Prostate gland (tissue), 2 donors: ENCODE results near the gene CTNS. TPM values are rescaled to one million over a fixed set of nuclear protein-coding genes. Genes with fewer than 3 reads are reported as not detected.
"Not testable (repeated sequence)": the region's sequence is repeated elsewhere in the genome, so short reads cannot be mapped to it uniquely, and the experiment has no call there.

Source experiments
- DNase-seq: peaks from one replicate; pipeline ENCODE4 v3.0.0-alpha.2; 2019; ENCODE audit warnings: low spot score
- H3K27ac ChIP-seq, 2 donors: fragments of 200-600 bp; sonication (generic); 2 replicates each; pipeline ENCODE4 v1.5.1; 2017 to 2019
- H3K27me3 ChIP-seq: fragments of 200-600 bp; sonication (generic); replicated peaks from 2 replicates; pipeline ENCODE4 v1.5.1; 2019; ENCODE audit not compliant: insufficient read depth
- H3K36me3 ChIP-seq, 2 donors: fragments of 200-600 bp; sonication (generic); 1 replicate in 1 of 2; 2 replicates in 1 of 2; pipeline versions ENCODE4 v1.5.1 to v1.8.1; 2017 to 2019
- H3K4me1 ChIP-seq: fragments of 200-600 bp; sonication (generic); replicated peaks from 2 replicates; pipeline ENCODE4 v1.5.1; 2019
- H3K4me3 ChIP-seq, 2 donors: fragments of 200-600 bp; sonication (generic); 2 replicates each; pipeline ENCODE4 v1.5.1; 2017 to 2019
- H3K9me3 ChIP-seq: fragments of 200-600 bp; sonication (generic); 2 replicates; pipeline ENCODE4 v1.5.1; 2017
- CTCF ChIP-seq, 4 experiments: fragments of 200-600 bp in 2 of 4; fragments of 450-650 bp in 2 of 4; sonication (generic) in 2 of 4; IDR thresholded peaks; 1 replicate in 3 of 4; 2 replicates in 1 of 4; pipeline ENCODE4 v1.5.1; 2016 to 2019; ENCODE audit warnings: antibody characterized with exemption in 4 of 4, mild to moderate bottlenecking in 2 of 4, moderate library complexity in 2 of 4
- POLR2A ChIP-seq: fragments of 450-650 bp; IDR thresholded peaks from one replicate; pipeline ENCODE4 v1.6.1; 2016; ENCODE audit warnings: antibody characterized with exemption, mild to moderate bottlenecking
- POLR2AphosphoS5 ChIP-seq: sonication (generic); formaldehyde crosslinking; IDR thresholded peaks from one replicate; pipeline ENCODE4 v1.6.1; 2017; ENCODE audit warnings: antibody characterized with exemption
- WGBS: methylation state at CpG from one replicate; pipeline ENCODE4 v1.1.5; 2018; 5-methylcytosine and 5-hydroxymethylcytosine counted together
- intact Hi-C: fragments of 100-400 bp; cut with DNase I; formaldehyde crosslinking; loops from one replicate; pipeline ENCODE4 v1.14.2; 2022
- total RNA-seq, 2 donors: library from RNA; depleted of rRNA; stranded (reverse); fragments of >200 nt; gene quantifications; one replicate each; pipeline ENCODE4 v1.1.0, GENCODE V29; 2016

CTNS gene
- total RNA-seq, 2 donors from 2014 or later, result 26.9 to 51.2 TPM

- Histone ChIP-seq H3K27ac (no peak overlapping the region), H3K36me3 (no peaks in the 10 kb centered on the region), H3K4me1 (no peaks in the 10 kb centered on the region), H3K27me3 (no peaks in the 10 kb centered on the region), H3K9me3 (no peaks in the 10 kb centered on the region), H3K4me3 (no peak overlapping the region)
- 87% methylated on average over 20 of the region's 20 CpGs for WGBS
- no peak for DNase-seq
- TF ChIP-seq POLR2AphosphoS5, result no peak
- TF ChIP-seq CTCF (IDR thresholded peaks at IDR 0.05), result no peak
- TF ChIP-seq POLR2A, result no peak
- intact Hi-C loops, result no loop called here
Observed at GRCh38 chr17:3704931-3705717, 68.6 kb downstream of the CTNS start.

- H3K27me3 ChIP-seq, H3K27ac ChIP-seq, H3K9me3 ChIP-seq, DNase-seq, H3K4me1 ChIP-seq, intact Hi-C loops, H3K4me3 ChIP-seq, H3K36me3 ChIP-seq: not testable (repeated sequence)
- WGBS, result 95% methylated on average over 1 of the region's 1 CpG
Observed at GRCh38 chr17:3705718-3705984, 69.1 kb downstream of the CTNS start.

- WGBS, result 48% methylated on average over 3 of the region's 3 CpGs
- no peaks in the 10 kb centered on the region for H3K27me3 ChIP-seq
- H3K4me1 ChIP-seq, result no peaks in the 10 kb centered on the region
- no peak overlapping the region for H3K27ac ChIP-seq
- DNase-seq, result no peak
- H3K9me3 ChIP-seq, result no peaks in the 10 kb centered on the region
- TF ChIP-seq POLR2A (no peak), CTCF (IDR thresholded peaks at IDR 0.05) (no peak), POLR2AphosphoS5 (no peak)
- no peaks in the 10 kb centered on the region for H3K36me3 ChIP-seq
- intact Hi-C loops, result no loop called here
- H3K4me3 ChIP-seq, result no peak overlapping the region
Observed at GRCh38 chr17:3708366-3708765, 71.8 kb downstream of the CTNS start.

GRCh38 chr17:3710951-3711383 lies 74.4 kb downstream of the CTNS start:
- DNase-seq, result no peak
- Histone ChIP-seq H3K27me3 (no peaks in the 10 kb centered on the region), H3K36me3 (peaks cover 0 to 6% of the 10 kb centered on the region in 2 donors), H3K27ac (no peak overlapping the region), H3K4me3 (no peak overlapping the region), H3K9me3 (no peaks in the 10 kb centered on the region), H3K4me1 (no peaks in the 10 kb centered on the region)
- intact Hi-C loops, result no loop called here
- WGBS, result 63% methylated on average over 5 of the region's 5 CpGs
- TF ChIP-seq POLR2A (no peak), POLR2AphosphoS5 (no peak), CTCF (IDR thresholded peaks at IDR 0.05) (no peak)

Other genes with a start within 250 kb of the CTNS start
- not detected for gene OR1E1, start 238.3 kb upstream of the CTNS start, total RNA-seq
- gene OR3A3, start 225.4 kb upstream of the CTNS start, total RNA-seq, result not detected
- not detected for gene OR1E2, start 202.9 kb upstream of the CTNS start, total RNA-seq
- 10 to 100 TPM in 1 of 2 donors, not detected in 1; 13.5 TPM for gene SPATA22, start 164.9 kb upstream of the CTNS start, total RNA-seq
- gene ASPA, start 160.8 kb upstream of the CTNS start, total RNA-seq, result 1 to 10 TPM in 1 of 2 donors, under 1 TPM in 1; 0.46 to 3.5 TPM
- 10 to 100 TPM in 1 of 2 donors, not detected in 1; 10.5 TPM for gene TRPV3, start 78.9 kb upstream of the CTNS start, total RNA-seq
- 10 to 100 TPM in 1 of 2 donors, 1 to 10 TPM in 1; 4.0 to 10.6 TPM for gene TRPV1, start 27.3 kb upstream of the CTNS start, total RNA-seq
- 10 to 100 TPM; 13.6 to 25.5 TPM for gene SHPK, start 510 bp upstream of the CTNS start, total RNA-seq
- 100 to 1,000 TPM; 171 to 270 TPM for gene TAX1BP3, start 31.8 kb downstream of the CTNS start, total RNA-seq
- 10 to 100 TPM; 12.7 to 31.8 TPM for gene EMC6, start 32.1 kb downstream of the CTNS start, total RNA-seq
- 1 to 10 TPM in 1 of 2 donors, not detected in 1; 6.3 TPM for gene P2RX5, start 59.4 kb downstream of the CTNS start, total RNA-seq
- gene HASPIN, start 87.1 kb downstream of the CTNS start, total RNA-seq, result 1 to 10 TPM; 1.0 to 3.9 TPM
- gene ITGAE, start 164.4 kb downstream of the CTNS start, total RNA-seq, result 10 to 100 TPM; 16.2 to 27.6 TPM
- 100 to 1,000 TPM in 1 of 2 donors, 10 to 100 TPM in 1; 14.8 to 370 TPM for gene NCBP3, start 209.5 kb downstream of the CTNS start, total RNA-seq